HG02571 (cell line): ENCODE measurements around the gene HS6ST3.

Source experiments
- ATAC-seq: cut with Tn5 transposase; IDR thresholded peaks from one replicate; pipeline ENCODE4 v1.9.1; 2021; ENCODE audit warnings: mild to moderate bottlenecking, moderate library complexity; ENCODE audit not compliant: unreplicated experiment

Gene HS6ST3

GRCh38 chr13:96636001-96636709 is 546.2 kb downstream of the HS6ST3 start:
- no peak for ATAC-seq

- no peak for ATAC-seq
These were observed 547.1 kb downstream of the HS6ST3 start for GRCh38 chr13:96637039-96637438.

- ATAC-seq: no peak
These were observed 556.2 kb downstream of the HS6ST3 start for GRCh38 chr13:96646101-96646500.

GRCh38 chr13:96646515-96647211 is 556.8 kb downstream of the HS6ST3 start:
- no peak for ATAC-seq

- ATAC-seq: peak; percentile 71
These were observed 560.5 kb downstream of the HS6ST3 start for GRCh38 chr13:96650301-96650886.

GRCh38 chr13:96651598-96651997 is 561.7 kb downstream of the HS6ST3 start:
- no peak for ATAC-seq

GRCh38 chr13:96652506-96652905 is 562.6 kb downstream of the HS6ST3 start:
- ATAC-seq: no peak

GRCh38 chr13:96661612-96662011 is 571.7 kb downstream of the HS6ST3 start:
- ATAC-seq: no peak

- ATAC-seq: no peak
These were observed 572.1 kb downstream of the HS6ST3 start for GRCh38 chr13:96662036-96662435.

GRCh38 chr13:96667294-96668018 is 577.5 kb downstream of the HS6ST3 start:
- ATAC-seq: no peak

GRCh38 chr13:96671073-96671472 is 581.2 kb downstream of the HS6ST3 start:
- ATAC-seq: no peak

- ATAC-seq: no peak
These were observed 582.1 kb downstream of the HS6ST3 start for GRCh38 chr13:96672016-96672415.

- ATAC-seq: no peak
These were observed 583.9 kb downstream of the HS6ST3 start for GRCh38 chr13:96673825-96674224.

- ATAC-seq: no peak
These were observed 587.1 kb downstream of the HS6ST3 start for GRCh38 chr13:96677029-96677428.

- ATAC-seq: no peak
These were observed 588.9 kb downstream of the HS6ST3 start for GRCh38 chr13:96678801-96679200.

GRCh38 chr13:96680898-96681297 is 591.0 kb downstream of the HS6ST3 start:
- ATAC-seq: no peak

- no peak for ATAC-seq
These were observed 591.9 kb downstream of the HS6ST3 start for GRCh38 chr13:96681766-96682165.

- ATAC-seq: no peak
These were observed 594.6 kb downstream of the HS6ST3 start for GRCh38 chr13:96684469-96684868.

GRCh38 chr13:96684907-96685306 is 595.0 kb downstream of the HS6ST3 start:
- ATAC-seq: no peak

- no peak for ATAC-seq
These were observed 596.4 kb downstream of the HS6ST3 start for GRCh38 chr13:96686286-96686685.

- no peak for ATAC-seq
These were observed 597.3 kb downstream of the HS6ST3 start for GRCh38 chr13:96687191-96687590.
